Duodenal mucosa (tissue), 2 donors: ENCODE data around the gene CERS1.
A peak's percentile ranks its signal among the peaks of the same experiment; 100 is the strongest.

Source experiments
- H3K27ac ChIP-seq: one replicate; pipeline ENCODE4 v1.7.0; 2013; ENCODE audit warnings: low read depth, low read length
- H3K27me3 ChIP-seq, 2 donors: one replicate each; pipeline ENCODE4 v1.7.0; 2013; ENCODE audit warnings: low read length in 2 of 2, control low read depth in 1 of 2; ENCODE audit not compliant: insufficient read depth in 2 of 2, control insufficient read depth in 1 of 2
- H3K36me3 ChIP-seq, 2 donors: one replicate each; pipeline ENCODE4 v1.7.0; 2013; ENCODE audit warnings: low read length in 2 of 2, control low read depth in 1 of 2; ENCODE audit not compliant: insufficient read depth in 2 of 2, control insufficient read depth in 1 of 2
- H3K4me1 ChIP-seq, 2 donors: one replicate each; pipeline ENCODE4 v1.7.0; 2013; ENCODE audit warnings: low read length in 2 of 2, control low read depth in 1 of 2; ENCODE audit not compliant: insufficient read depth in 2 of 2, control insufficient read depth in 1 of 2
- H3K4me3 ChIP-seq, 2 donors: one replicate each; pipeline ENCODE4 v1.7.0; 2013; ENCODE audit warnings: low read length in 2 of 2, low read depth in 1 of 2
- H3K9ac ChIP-seq, 2 donors: one replicate each; pipeline ENCODE4 v1.7.0; 2013; ENCODE audit warnings: low read length in 2 of 2, low read depth in 1 of 2
- H3K9me3 ChIP-seq, 2 donors: one replicate each; pipeline ENCODE4 v1.7.0; 2013; ENCODE audit warnings: low read length in 2 of 2, control low read depth in 1 of 2; ENCODE audit not compliant: control insufficient read depth in 1 of 2

CERS1 gene

GRCh38 chr19:18848878-18849661, 46.9 kb downstream of the CERS1 start:
- H3K9me3 ChIP-seq: no peaks in the 10 kb centered on the region
- no peak overlapping the region for H3K9ac ChIP-seq
- no peaks in the 10 kb centered on the region for H3K27me3 ChIP-seq
- H3K27ac ChIP-seq: peak overlapping the region; percentile 35
- H3K4me3 ChIP-seq: no peak overlapping the region
- H3K36me3 ChIP-seq: peaks cover 46 to 76% of the 10 kb centered on the region in 2 donors
- peaks cover 24 to 45% of the 10 kb centered on the region in 2 donors for H3K4me1 ChIP-seq

- Histone ChIP-seq H3K27ac (no peak overlapping the region), H3K4me1 (peaks cover 24 to 53% of the 10 kb centered on the region in 2 donors), H3K36me3 (peaks cover 34 to 63% of the 10 kb centered on the region in 2 donors), H3K4me3 (no peak overlapping the region), H3K9me3 (no peaks in the 10 kb centered on the region), H3K27me3 (no peaks in the 10 kb centered on the region), H3K9ac (peak overlapping the region in 1 of 2 donors; percentile 7)
Observed at GRCh38 chr19:18847549-18848463, 48.2 kb downstream of the CERS1 start.

DNA sequence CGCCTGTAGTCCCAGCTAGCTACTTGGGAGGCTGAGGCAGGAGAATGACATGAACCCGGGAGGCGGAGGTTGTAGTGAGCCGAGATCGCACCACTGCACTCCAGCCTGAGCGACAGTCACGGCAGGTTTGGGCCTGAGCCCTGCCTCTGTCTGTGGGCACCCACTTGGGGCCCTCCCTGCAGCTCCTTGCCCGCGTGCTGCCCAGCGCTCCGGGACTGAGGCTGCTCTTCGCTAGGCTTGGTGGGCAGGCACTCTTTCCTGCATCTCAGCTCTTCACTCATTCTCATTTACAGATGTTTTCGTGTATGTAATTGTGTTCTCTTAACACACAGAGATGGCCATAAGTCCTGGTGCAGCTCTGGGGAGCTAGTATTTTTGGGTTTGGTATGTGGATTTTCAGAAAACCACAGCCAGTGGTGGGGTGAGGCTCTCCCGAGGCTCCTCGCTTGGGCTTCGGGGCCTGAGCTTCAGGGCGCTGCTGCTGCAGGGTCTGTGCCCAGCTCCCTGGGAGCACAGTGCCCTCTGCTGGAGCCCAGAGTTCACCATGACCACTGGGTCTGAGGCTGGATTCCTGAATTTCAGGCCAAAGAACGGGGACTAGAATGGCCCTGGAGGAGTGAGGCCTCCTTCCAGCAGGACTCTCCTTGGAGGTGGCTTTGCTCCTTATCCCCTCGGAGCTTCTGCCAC, 49.0 kb downstream of the CERS1 start:
- Histone ChIP-seq H3K36me3 (peaks cover 30 to 57% of the 10 kb centered on the region in 2 donors), H3K4me1 (peaks cover 24 to 56% of the 10 kb centered on the region in 2 donors), H3K27me3 (no peaks in the 10 kb centered on the region), H3K9me3 (no peaks in the 10 kb centered on the region), H3K27ac (no peak overlapping the region), H3K4me3 (no peak overlapping the region), H3K9ac (peak overlapping the region; percentile 7 to 32)

GRCh38 chr19:18845961-18846360, 50.0 kb downstream of the CERS1 start:
- no peak overlapping the region for H3K27ac ChIP-seq
- H3K9me3 ChIP-seq: no peaks in the 10 kb centered on the region
- no peak overlapping the region for H3K9ac ChIP-seq
- H3K4me3 ChIP-seq: no peak overlapping the region
- peaks cover 31 to 63% of the 10 kb centered on the region in 2 donors for H3K4me1 ChIP-seq
- H3K27me3 ChIP-seq: no peaks in the 10 kb centered on the region
- H3K36me3 ChIP-seq: peaks cover 23 to 51% of the 10 kb centered on the region in 2 donors

- Histone ChIP-seq H3K27ac (no peak overlapping the region), H3K9me3 (no peaks in the 10 kb centered on the region), H3K4me1 (peaks cover 40 to 68% of the 10 kb centered on the region in 2 donors), H3K4me3 (no peak overlapping the region), H3K9ac (no peak overlapping the region), H3K36me3 (peaks cover 15 to 44% of the 10 kb centered on the region in 2 donors), H3K27me3 (no peaks in the 10 kb centered on the region)
Observed at GRCh38 chr19:18844806-18845329, 51.1 kb downstream of the CERS1 start.

DNA sequence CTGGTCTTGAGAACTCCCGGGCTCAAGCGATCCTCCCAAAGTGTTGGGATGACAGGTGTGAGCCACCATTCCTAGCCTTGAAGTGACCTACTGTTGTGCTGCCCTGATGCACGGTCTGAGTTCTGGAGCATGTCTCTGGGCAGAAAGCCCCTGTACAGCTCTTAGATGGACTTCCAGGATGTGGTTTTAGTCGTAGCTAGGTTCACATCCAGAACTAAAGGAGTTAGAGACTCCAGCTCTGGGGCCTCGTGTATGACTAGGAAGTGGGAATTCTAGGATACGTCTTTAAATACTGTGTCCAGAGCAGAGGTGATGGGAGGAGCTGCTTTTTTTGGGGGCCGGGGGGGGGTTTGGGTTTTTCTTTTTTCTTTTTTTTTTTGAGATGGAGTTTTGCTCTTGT, 52.0 kb downstream of the CERS1 start:
- Histone ChIP-seq H3K4me3 (no peak overlapping the region), H3K36me3 (peaks cover 14 to 42% of the 10 kb centered on the region in 2 donors), H3K9me3 (no peaks in the 10 kb centered on the region), H3K4me1 (peaks cover 40 to 68% of the 10 kb centered on the region in 2 donors), H3K9ac (no peak overlapping the region), H3K27me3 (no peaks in the 10 kb centered on the region), H3K27ac (no peak overlapping the region)

DNA sequence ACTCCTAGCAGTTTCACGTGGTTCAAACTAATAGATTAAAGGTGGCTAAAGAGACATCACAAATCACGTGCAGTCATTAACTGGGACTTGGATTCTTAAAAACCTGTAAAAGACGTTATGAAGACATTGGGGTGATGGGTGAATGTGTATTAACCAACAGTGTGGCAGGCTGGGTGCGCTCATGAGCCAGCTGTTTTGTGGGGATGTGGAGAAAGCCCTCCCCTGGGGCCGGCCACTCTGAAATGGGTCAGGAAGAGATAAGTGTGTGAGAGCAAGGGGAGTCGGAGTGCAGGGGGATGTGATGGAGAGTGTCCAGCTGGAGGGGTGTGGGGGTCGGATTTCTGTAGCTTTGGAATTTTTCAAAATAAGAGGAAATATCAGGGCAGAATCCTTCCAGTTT, 53.8 kb downstream of the CERS1 start:
- Histone ChIP-seq H3K9ac (no peak overlapping the region), H3K9me3 (no peaks in the 10 kb centered on the region), H3K27ac (no peak overlapping the region), H3K27me3 (no peaks in the 10 kb centered on the region), H3K4me1 (peaks cover 42 to 53% of the 10 kb centered on the region in 2 donors), H3K4me3 (no peak overlapping the region), H3K36me3 (peaks cover 7 to 36% of the 10 kb centered on the region in 2 donors)

- no peak overlapping the region for H3K27ac ChIP-seq
- no peaks in the 10 kb centered on the region for H3K9me3 ChIP-seq
- H3K36me3 ChIP-seq: peaks cover 7 to 36% of the 10 kb centered on the region in 2 donors
- no peaks in the 10 kb centered on the region for H3K27me3 ChIP-seq
- peaks cover 42 to 55% of the 10 kb centered on the region in 2 donors for H3K4me1 ChIP-seq
- H3K4me3 ChIP-seq: no peak overlapping the region
- no peak overlapping the region for H3K9ac ChIP-seq
Observed at GRCh38 chr19:18841400-18841799, 54.6 kb downstream of the CERS1 start.

DNA sequence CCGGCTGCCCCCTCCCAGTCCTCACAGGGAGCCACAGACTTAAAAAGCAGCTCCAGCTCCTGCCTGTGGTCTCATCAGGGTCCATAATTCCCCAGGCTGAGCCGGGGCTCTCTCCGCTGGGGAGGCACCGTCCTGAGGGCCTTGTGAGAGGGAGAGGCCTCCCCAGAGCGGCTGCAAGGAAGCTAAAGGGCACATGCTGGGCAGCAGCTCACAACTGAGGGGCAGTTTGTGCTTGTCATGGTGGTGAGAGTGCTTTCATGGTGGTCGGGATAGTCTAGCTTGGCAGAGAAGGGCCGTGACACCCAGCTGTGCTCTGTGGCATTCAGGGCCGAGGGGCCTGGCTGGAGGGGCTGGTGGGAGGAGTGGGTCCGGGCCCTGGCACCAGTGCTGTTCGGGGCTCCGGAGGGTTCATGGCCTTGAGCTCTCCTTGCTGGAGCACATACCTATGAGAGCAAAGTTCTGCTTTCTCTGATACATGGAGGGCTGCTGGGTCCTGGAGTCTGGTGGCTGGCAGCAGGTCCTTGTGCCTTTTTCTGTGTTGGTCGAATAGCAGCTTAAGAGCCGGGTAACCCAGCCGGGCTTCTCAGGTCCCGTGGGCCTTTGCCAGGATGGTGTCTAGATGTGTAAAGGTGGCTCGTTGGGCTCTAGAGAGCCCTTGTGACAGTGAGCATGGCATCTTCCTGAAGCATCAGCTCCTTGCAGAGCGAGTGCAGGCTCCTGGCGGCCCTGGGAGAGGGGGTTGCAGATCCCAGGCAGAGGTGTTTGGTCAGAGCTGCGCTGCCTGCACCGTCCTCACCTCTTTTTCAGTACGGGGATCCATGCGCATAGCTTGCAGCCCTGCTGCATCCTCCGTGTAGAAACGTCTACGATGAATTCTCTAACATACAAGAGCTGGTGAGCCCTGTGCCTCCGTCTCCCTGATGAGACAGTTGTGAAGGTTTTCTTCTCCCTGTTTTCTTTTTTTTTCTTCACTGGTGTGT, 55.4 kb downstream of the CERS1 start:
- peak overlapping the region in 1 of 2 donors; percentile 27 for H3K9ac ChIP-seq
- H3K4me3 ChIP-seq: peak overlapping the region; percentile 16 to 18
- H3K4me1 ChIP-seq: peaks cover 50 to 64% of the 10 kb centered on the region in 2 donors
- H3K27ac ChIP-seq: no peak overlapping the region
- no peaks in the 10 kb centered on the region for H3K27me3 ChIP-seq
- no peaks in the 10 kb centered on the region for H3K9me3 ChIP-seq
- H3K36me3 ChIP-seq: peaks cover 7 to 35% of the 10 kb centered on the region in 2 donors
